ENCODE measurements around the gene GPD2. TPM values are rescaled to one million over a fixed set of nuclear protein-coding genes. Genes with fewer than 3 reads are reported as not detected.
A peak's percentile ranks its signal among the peaks of the same experiment; 100 is the strongest.
"Not testable (repeated sequence)": the region's sequence is repeated elsewhere in the genome, so short reads cannot be mapped to it uniquely, and the experiment has no call there.

GPD2 gene
- total RNA-seq, 2 donors from 2014 or later, result 21.9 to 28.0 TPM

DNA sequence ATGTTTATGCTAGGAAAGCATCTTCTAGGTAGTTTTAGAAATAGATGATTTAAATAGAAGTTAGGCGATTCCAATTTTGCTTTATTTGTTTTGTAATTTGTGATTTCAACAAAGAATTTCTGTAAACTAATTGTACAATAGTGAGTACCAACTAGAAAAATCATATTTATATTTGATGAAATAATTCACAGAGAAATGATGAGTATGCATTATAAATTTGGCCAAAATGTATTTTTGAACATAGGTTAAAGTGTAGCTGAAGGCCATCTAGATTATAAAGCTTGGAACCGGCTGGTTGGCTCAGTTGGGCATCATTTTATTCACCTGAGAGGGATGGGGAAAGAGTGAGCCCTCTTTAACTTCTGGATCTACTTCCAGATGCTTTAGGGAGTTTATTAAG, 50.4 kb downstream of the GPD2 start:
- no peaks in the 10 kb centered on the region for H3K9me3 Mint-ChIP-seq
- ATAC-seq (no peak), DNase-seq (ENCODE audit: low spot score in 2 of 2) (no peak)
- peaks cover 0 to 6% of the 10 kb centered on the region in 2 donors for H3K36me3 Mint-ChIP-seq
- H3K27ac Mint-ChIP-seq, result no peak overlapping the region

GRCh38 chr2:156489195-156489594, 53.0 kb downstream of the GPD2 start:
- H3K9me3 Mint-ChIP-seq, result no peaks in the 10 kb centered on the region
- DNase-seq (ENCODE audit: low spot score in 2 of 2) (no peak), ATAC-seq (no peak)
- H3K27ac Mint-ChIP-seq, result peak overlapping the region in 1 of 2 donors; percentile 87
- H3K36me3 Mint-ChIP-seq, result peaks cover 0 to 6% of the 10 kb centered on the region in 2 donors

DNA sequence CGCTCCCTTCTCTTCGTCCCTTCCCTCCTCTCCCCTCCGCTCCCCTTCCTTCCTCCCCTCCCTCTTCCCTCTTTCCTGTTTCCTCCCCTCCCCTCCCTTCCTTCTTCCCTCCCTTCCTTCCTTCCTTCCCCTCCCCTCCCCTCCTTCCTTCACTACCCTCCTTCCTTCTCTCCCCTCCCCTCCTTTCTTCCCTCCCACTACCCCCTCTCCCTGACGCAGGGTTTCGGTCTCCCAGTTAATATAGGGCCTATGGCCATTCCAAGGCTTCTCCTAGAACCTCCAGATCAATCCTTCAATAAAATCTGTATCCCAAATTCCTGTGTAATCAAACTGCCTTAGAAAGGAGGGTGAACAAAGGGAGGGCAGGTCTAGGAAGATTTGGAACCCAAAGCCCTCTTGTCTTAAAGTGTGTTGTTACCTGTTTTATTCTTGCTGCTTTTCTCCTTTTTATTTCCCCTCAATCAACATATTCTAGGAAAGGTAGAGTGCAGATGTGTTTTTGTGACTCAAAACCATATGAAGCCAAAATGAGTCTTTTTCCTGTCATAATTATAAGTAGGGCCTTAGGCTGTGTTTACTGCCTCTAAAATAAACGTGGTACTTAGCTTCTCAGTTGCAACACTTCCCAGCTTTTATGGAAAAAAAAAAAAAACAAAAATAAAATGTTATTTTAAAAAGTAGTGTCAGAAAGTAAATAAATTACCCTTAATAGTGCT, 53.7 kb downstream of the GPD2 start:
- Mint-ChIP-seq H3K27ac (peak overlapping the region; percentile 63 to 94), H3K9me3 (no peaks in the 10 kb centered on the region), H3K36me3 (peaks cover 0 to 2% of the 10 kb centered on the region in 2 donors)
- ATAC-seq (peak; percentile 28 to 87), DNase-seq (ENCODE audit: low spot score in 2 of 2) (no peak)

DNA sequence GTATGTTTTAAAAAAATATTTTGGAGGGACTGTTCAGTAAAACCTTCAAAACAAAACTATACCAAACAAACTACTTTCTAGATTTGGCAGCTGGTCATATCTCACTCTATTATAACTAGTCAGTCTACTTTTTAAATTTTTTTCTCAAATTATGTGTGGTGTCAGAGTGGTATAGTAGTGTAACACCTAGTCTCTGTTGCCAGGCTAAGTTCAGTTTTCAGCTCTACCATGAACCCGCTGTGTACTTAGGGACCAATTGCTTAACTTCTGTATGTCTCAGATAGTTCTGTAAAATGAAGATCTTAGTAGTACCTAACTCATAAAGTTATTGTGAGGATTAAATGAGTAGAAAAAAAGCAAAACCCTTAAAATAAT, 54.3 kb downstream of the GPD2 start:
- Mint-ChIP-seq H3K9me3 (no peaks in the 10 kb centered on the region), H3K27ac (peak overlapping the region; percentile 63 to 87), H3K36me3 (no peaks in the 10 kb centered on the region)
- DNase-seq (ENCODE audit: low spot score in 2 of 2) (no peak), ATAC-seq (peak in 1 of 2 donors; percentile 82)

- Mint-ChIP-seq H3K9me3 (no peaks in the 10 kb centered on the region), H3K36me3 (no peaks in the 10 kb centered on the region), H3K27ac (no peak overlapping the region)
- no peak for DNase-seq (ENCODE audit: low spot score in 2 of 2)
- no peak for ATAC-seq
Measured at GRCh38 chr2:156491176-156491575, 55.0 kb downstream of the GPD2 start.

GRCh38 chr2:156492979-156493378, 56.8 kb downstream of the GPD2 start:
- ATAC-seq, result peak in 1 of 2 donors; percentile 48
- no peak for DNase-seq (ENCODE audit: low spot score in 2 of 2)
- Mint-ChIP-seq H3K27ac (no peak overlapping the region), H3K36me3 (no peaks in the 10 kb centered on the region), H3K9me3 (no peaks in the 10 kb centered on the region)

DNA sequence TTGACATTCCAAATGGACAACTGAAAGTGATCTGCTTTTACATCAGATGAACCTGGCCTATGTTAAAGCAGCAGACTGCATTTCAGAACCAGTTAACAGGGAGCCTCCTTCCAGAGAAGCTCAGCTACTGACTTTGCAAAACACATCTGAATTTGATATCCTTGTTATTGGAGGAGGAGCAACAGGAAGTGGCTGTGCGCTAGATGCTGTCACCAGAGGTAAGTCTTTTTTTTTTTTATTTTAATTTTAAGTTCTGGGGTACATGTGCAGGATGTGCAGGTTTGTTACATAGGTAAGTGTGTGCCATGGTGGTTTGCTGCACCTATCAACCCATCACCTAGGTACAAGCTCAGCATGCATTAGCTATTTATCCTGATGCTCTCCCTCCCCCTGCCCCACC, 59.8 kb downstream of the GPD2 start:
- H3K9me3 Mint-ChIP-seq; H3K36me3 Mint-ChIP-seq; DNase-seq (ENCODE audit: low spot score in 2 of 2); ATAC-seq; H3K27ac Mint-ChIP-seq: not testable (repeated sequence)

- ATAC-seq (no peak), DNase-seq (ENCODE audit: low spot score in 2 of 2) (no peak)
- Mint-ChIP-seq H3K27ac (no peak overlapping the region), H3K9me3 (no peaks in the 10 kb centered on the region), H3K36me3 (no peaks in the 10 kb centered on the region)
Measured at GRCh38 chr2:156505696-156506095, 69.5 kb downstream of the GPD2 start.

- H3K27ac Mint-ChIP-seq, result no peak overlapping the region
- H3K36me3 Mint-ChIP-seq, result peaks cover 0 to 17% of the 10 kb centered on the region in 2 donors
- ATAC-seq, result no peak
- no peaks in the 10 kb centered on the region for H3K9me3 Mint-ChIP-seq
- no peak for DNase-seq (ENCODE audit: low spot score in 2 of 2)
Measured at GRCh38 chr2:156511122-156511521, 74.9 kb downstream of the GPD2 start.

DNA sequence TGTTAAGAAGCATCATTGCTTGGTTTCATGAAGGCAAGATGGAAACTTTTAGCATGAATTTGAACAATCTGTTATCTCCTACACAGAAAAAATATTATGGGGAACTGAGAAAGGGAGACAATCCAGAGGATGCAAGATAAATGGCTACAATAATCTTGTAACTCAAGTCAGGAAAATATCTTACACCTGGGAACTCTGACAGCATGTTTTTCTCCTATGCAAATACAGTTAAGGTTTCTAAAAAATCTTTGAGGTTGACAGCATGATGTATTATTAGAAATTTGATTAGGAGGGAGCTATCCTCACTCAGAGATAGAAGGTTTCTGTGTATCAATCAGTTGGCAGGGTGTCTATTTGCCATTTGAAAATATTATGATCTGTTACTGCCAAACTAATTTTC, 75.6 kb downstream of the GPD2 start:
- Mint-ChIP-seq H3K9me3 (no peaks in the 10 kb centered on the region), H3K27ac (no peak overlapping the region), H3K36me3 (peaks cover 0 to 17% of the 10 kb centered on the region in 2 donors)
- DNase-seq (ENCODE audit: low spot score in 2 of 2) (no peak), ATAC-seq (no peak)

DNA sequence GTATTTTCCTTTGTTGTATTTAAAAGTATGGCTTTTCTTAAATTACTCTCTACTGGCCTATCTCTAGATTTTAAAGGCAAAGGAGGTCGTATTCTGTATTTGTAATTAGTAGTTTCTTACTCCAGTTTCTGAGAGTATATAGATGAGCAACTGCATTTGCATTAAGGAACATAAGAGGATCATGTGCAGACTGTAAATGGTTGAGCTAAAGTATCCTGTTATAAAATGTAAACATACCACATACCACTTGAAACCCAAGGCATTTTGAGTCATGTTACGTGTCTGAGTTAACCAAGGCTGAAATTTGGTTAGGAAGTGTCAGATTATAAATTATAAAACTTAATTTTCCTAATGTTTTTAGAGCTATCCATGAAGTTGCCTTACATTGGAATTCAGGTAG, 76.3 kb downstream of the GPD2 start:
- no peak overlapping the region for H3K27ac Mint-ChIP-seq
- no peak for ATAC-seq
- no peaks in the 10 kb centered on the region for H3K9me3 Mint-ChIP-seq
- DNase-seq (ENCODE audit: low spot score in 2 of 2), result no peak
- peaks cover 0 to 17% of the 10 kb centered on the region in 2 donors for H3K36me3 Mint-ChIP-seq

GRCh38 chr2:156513219-156513618, 77.0 kb downstream of the GPD2 start:
- no peak overlapping the region for H3K27ac Mint-ChIP-seq
- ATAC-seq, result no peak
- no peaks in the 10 kb centered on the region for H3K9me3 Mint-ChIP-seq
- peaks cover 0 to 17% of the 10 kb centered on the region in 2 donors for H3K36me3 Mint-ChIP-seq
- DNase-seq (ENCODE audit: low spot score in 2 of 2), result no peak

DNA sequence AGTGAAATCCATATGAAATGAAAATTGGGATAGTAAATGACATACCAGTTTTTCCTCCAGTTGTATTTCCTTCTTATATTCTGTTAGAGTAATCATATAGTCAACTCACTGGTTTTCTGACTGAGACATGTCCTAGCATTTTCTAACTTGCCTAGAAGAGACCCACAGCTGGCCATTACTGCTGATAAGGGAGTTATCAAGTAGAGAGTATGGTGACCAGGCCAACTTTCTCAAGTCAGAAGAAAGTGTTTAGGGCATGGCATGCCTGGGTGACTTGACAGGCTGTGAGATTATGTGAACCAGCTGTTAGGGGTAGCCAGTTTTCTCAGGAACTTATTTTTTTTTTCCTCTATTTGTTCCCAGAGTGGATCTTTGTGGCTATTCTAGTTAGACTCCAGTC, 81.2 kb downstream of the GPD2 start:
- H3K27ac Mint-ChIP-seq, result no peak overlapping the region
- no peaks in the 10 kb centered on the region for H3K9me3 Mint-ChIP-seq
- DNase-seq (ENCODE audit: low spot score in 2 of 2) (no peak), ATAC-seq (no peak)
- peaks cover 0 to 23% of the 10 kb centered on the region in 2 donors for H3K36me3 Mint-ChIP-seq

DNA sequence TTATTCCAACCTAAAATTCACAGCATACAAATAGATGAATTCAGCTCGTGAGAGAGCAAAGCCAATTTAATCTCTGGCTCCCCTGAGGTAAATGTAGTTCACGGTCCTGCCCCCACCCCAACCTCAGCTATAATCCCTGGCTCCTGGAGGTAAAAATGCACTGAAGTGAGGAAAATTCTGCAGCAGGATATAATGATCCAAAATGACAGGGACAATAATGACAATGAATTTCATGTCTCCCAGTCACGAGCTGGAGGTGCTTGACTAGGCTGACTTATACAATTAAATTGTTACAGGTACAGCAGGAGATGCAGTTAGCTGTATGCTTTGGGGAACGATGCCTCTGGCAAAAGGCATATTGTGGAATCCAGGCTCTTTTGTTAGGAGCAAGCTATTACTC, 82.0 kb downstream of the GPD2 start:
- Mint-ChIP-seq H3K36me3 (peaks cover 0 to 23% of the 10 kb centered on the region in 2 donors), H3K9me3 (no peaks in the 10 kb centered on the region), H3K27ac (no peak overlapping the region)
- DNase-seq (ENCODE audit: low spot score in 2 of 2) (no peak), ATAC-seq (no peak)

DNA sequence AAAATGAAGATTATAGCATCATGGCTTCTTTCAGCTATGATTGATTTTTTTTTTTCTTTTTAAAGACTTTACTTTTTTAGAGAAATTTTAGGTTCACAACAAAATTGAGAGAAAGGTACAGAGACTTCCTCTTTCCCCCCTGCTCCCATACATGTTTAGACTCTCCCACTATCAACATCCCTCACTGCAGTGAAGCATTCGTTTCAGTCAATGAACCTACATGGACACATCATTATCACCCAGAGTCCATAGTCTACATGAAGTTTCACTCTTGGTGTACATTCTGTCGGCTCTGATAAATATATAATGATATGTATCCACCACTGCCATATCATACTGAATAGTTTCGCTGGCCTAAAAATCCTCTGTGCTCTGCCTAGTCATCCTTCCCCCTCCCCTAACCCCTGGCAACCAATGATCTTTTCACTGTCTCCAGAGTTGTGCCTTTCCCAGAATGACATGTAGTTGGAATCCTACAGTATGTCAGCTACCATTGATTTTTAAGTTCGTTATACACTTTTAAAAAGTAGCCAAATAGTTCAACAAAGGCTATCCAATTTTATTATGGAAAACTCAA, 86.8 kb downstream of the GPD2 start:
- Mint-ChIP-seq H3K27ac (no peak overlapping the region), H3K36me3 (peaks cover 0 to 12% of the 10 kb centered on the region in 2 donors), H3K9me3 (no peaks in the 10 kb centered on the region)
- ATAC-seq (no peak), DNase-seq (ENCODE audit: low spot score in 2 of 2) (no peak)

DNA sequence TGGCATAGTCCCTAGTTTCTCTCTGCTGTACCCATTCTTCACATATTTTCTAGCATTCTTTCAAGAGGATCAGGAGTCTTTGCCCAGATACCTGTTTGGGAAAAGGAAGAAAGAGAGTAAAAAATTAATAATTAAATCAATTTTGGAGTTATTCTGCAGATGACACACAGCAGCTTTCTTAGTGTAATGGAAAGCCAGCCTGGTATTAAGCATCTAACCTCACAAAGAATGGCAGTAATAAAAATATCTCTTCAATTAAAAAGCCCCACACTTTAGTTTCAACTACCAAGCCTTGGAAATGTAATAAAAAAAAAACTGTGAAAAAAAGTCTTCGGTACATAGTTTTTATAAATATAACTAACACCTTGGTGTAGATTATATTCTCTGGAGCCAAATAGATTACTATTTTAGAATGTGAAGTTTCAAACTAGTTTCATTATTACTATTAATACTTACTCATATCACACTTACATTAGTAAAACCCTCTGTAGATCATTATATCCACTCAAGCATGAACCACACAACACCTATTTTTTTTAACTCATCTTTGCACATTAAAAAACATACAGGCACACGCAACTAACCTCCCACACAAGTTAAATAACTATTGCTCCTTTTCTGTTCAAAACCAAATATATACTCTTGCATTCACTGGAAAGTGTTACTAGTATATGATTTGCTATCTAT, 90.9 kb downstream of the GPD2 start:
- DNase-seq (ENCODE audit: low spot score in 2 of 2) (no peak), ATAC-seq (peak; percentile 52 to 97)
- Mint-ChIP-seq H3K36me3 (no peaks in the 10 kb centered on the region), H3K9me3 (no peaks in the 10 kb centered on the region), H3K27ac (peak overlapping the region in 1 of 2 donors; percentile 24)

DNA sequence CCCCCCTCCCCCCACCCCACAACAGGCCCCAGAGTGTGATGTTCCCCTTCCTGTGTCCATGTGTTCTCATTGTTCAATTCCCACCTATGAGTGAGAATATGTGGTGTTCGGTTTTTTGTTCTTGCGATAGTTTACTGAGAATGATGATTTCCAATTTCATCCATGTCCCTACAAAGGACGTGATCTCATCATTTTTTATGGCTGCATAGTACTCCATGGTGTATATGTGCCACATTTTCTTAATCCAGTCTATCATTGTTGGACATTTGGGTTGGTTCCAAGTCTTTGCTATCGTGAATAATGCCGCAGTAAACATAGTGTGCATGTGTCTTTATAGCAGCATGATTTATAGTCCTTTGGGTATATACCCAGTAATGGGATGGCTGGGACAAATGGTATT, 92.4 kb downstream of the GPD2 start:
- H3K27ac Mint-ChIP-seq; ATAC-seq; H3K36me3 Mint-ChIP-seq; DNase-seq (ENCODE audit: low spot score in 2 of 2); H3K9me3 Mint-ChIP-seq: not testable (repeated sequence)

DNA sequence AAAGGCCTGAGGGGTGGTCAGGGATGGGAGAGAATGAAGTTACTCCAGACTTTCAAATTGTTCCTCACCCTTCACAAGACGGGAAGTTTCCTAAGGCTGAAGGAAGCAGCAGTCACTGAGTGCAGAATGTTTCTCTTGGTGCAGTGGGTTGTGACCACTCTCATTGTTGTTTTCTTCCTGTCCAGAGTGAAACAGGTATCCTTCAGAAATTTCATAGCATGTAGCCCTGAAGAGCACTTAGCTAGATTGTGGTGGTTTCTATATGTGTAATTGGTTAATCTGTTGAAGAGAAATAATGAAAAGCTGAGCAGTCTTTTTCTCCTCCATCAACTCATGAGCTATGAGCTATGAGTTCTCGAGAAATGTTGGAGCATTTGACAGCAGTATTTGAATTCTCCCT, 96.8 kb downstream of the GPD2 start:
- Mint-ChIP-seq H3K27ac (peak overlapping the region in 1 of 2 donors; percentile 29), H3K9me3 (no peaks in the 10 kb centered on the region), H3K36me3 (no peaks in the 10 kb centered on the region)
- DNase-seq (ENCODE audit: low spot score in 2 of 2) (no peak), ATAC-seq (no peak)
